ENCODE results near the gene BACH1. TPM values are rescaled to one million over a fixed set of nuclear protein-coding genes. Genes with fewer than 3 reads are reported as not detected.

Gene BACH1
- total and polyA plus RNA-seq, 2 of the 8 experiments (the other 6 are each of a cell fraction or from before 2014, with no cell fraction given): 6.9 to 50.7 TPM

DNA sequence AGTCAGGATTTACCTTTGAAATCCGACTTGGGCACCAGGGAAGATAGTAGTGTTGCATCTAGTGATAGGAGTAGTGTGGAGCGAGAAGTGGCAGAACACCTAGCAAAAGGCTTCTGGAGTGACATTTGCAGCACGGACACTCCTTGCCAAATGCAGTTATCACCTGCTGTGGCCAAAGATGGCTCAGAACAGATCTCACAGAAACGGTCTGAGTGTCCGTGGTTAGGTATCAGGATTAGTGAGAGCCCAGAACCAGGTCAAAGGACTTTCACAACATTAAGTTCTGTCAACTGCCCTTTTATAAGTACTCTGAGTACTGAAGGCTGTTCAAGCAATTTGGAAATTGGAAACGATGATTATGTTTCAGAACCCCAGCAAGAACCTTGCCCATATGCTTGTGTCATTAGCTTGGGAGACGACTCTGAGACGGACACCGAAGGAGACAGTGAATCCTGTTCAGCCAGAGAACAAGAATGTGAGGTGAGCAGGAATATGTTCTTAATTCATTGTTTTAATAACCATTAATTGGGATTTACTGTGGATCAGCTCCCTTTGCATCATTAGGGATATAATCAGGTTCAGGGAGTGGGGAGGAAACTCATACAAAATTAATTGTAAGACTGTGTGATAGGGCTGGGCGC lies 28.3 kb downstream of the BACH1 start:
- H3K23me2 ChIP-seq (ENCODE audit: low read depth, low read length): no peaks in the 10 kb centered on the region
- peaks cover 0 to 29% of the 10 kb centered on the region in 2 experiments; a peak in 2 of 4 replicates for H3K79me2 ChIP-seq (ENCODE audit: control insufficient read depth in 1 of 2, insufficient read depth in 2 of 2, low read length in 2 of 2)
- no peak overlapping the region for H2BK20ac ChIP-seq (ENCODE audit: low read length)
- H3K14ac ChIP-seq (ENCODE audit: insufficient read length): no peak overlapping the region
- FAIRE-seq (no peak), DNase-seq (ENCODE audit: low read depth in 1 of 2, low spot score in 2 of 2) (no peak)
- CTCF ChIA-PET (ENCODE audit: partially characterized antibody): no interaction called here
- peaks cover 0 to 6% of the 10 kb centered on the region in 2 experiments for H4K20me1 ChIP-seq (replicated peaks in 1 of 2; ENCODE audit: control insufficient read depth in 1 of 2, insufficient read depth in 2 of 2, low read length in 2 of 2)
- no peak overlapping the region for H3K27ac ChIP-seq (ENCODE audit: low read depth, low read length)
- peaks cover 2% of the 10 kb centered on the region; the same call in 1 of the 2 replicates for H3K79me1 ChIP-seq (ENCODE audit: low read depth, low read length)
- no peak overlapping the region for H2BK120ac ChIP-seq (replicated peaks; ENCODE audit: low read depth, low read length)
- no peak overlapping the region for H3K4me2 ChIP-seq (ENCODE audit: insufficient read depth in 1 of 2, low read depth in 2 of 2, low read length in 2 of 2)
- no peak overlapping the region for H4K8ac ChIP-seq (ENCODE audit: extremely low read depth, insufficient read depth, low read length)
- H4K5ac ChIP-seq (ENCODE audit: insufficient read length, low read depth, low read length): no peak overlapping the region
- no peak overlapping the region for H3K56ac ChIP-seq (replicated peaks; ENCODE audit: insufficient read length, low read depth, low read length)
- no peak overlapping the region for H2BK5ac ChIP-seq (ENCODE audit: low read depth, low read length)
- no peaks in the 10 kb centered on the region for H3K27me3 ChIP-seq (replicated peaks in 1 of 4; ENCODE audit: control insufficient read depth in 3 of 4, extremely low read depth in 1 of 4, insufficient read depth in 3 of 4, low read length in 3 of 4)
- H2BK12ac ChIP-seq (ENCODE audit: low read depth, low read length): no peak overlapping the region
- H2AFZ ChIP-seq (ENCODE audit: low read length): no peak overlapping the region
- no peaks in the 10 kb centered on the region for H3K4me1 ChIP-seq (replicated peaks in 1 of 4; ENCODE audit: control insufficient read depth in 3 of 4, insufficient read depth in 4 of 4, low read length in 3 of 4)
- H2AK5ac ChIP-seq (ENCODE audit: low read depth, low read length): no peak overlapping the region
- no peak overlapping the region for H3K4me3 ChIP-seq (ENCODE audit: extremely low read depth in 1 of 4, insufficient read depth in 2 of 4, low read depth in 3 of 4, low read length in 4 of 4)
- no peak overlapping the region for H4K91ac ChIP-seq (replicated peaks; ENCODE audit: insufficient read length, low read length)
- no peak overlapping the region for H3K18ac ChIP-seq (ENCODE audit: extremely low read depth, low read length)
- WGBS, 2 experiments (ENCODE audit: extremely low coverage in 1 of 2, insufficient coverage in 1 of 2, insufficient read length in 1 of 2, insufficient replicate concordance in 2 of 2, low coverage in 1 of 2, low lambda C conversion rate in 2 of 2, missing lambda C conversion rate in 1 of 2): 94% methylated on average over 10 of the region's 10 CpGs; no CpG with 5 or more reads in 1 of the 2 experiments
- no peak overlapping the region for H3K4ac ChIP-seq (replicated peaks; ENCODE audit: insufficient read length, low read depth, low read length)
- H3K9ac ChIP-seq (replicated peaks in 1 of 4; ENCODE audit: extremely low read depth in 1 of 4, low read depth in 3 of 4, low read length in 3 of 4): no peak overlapping the region
- no peak overlapping the region for H3K23ac ChIP-seq (ENCODE audit: insufficient read length)
- no peaks in the 10 kb centered on the region for H3K9me3 ChIP-seq (ENCODE audit: insufficient read depth in 2 of 2, low read depth in 1 of 2, low read length in 1 of 2)
- peaks cover 2 to 17% (median 10%) of the 10 kb centered on the region in 4 experiments; a peak in 5 of 8 replicates for H3K36me3 ChIP-seq (ENCODE audit: control insufficient read depth in 2 of 4, insufficient read depth in 4 of 4, low read length in 3 of 4)
- no peak overlapping the region for H2BK15ac ChIP-seq (ENCODE audit: low read length)
- POLR2A ChIA-PET (ENCODE audit: partially characterized antibody): no interaction called here
- TF ChIP-seq BACH1 (IDR thresholded peaks at IDR 0.05; ENCODE audit: low read length) (no peak), KDM4A (IDR thresholded peaks at IDR 0.05; ENCODE audit: low read depth, low read length, severe bottlenecking) (no peak), CREB1 (IDR thresholded peaks at IDR 0.05) (no peak), PHF8 (conservative IDR thresholded peaks at IDR 0.05; ENCODE audit: low read depth, low read length) (no peak), ASH2L (IDR thresholded peaks at IDR 0.05; ENCODE audit: low read length) (no peak), TBP (IDR thresholded peaks at IDR 0.05; ENCODE audit: low read depth, low read length) (no peak), EZH2 (IDR thresholded peaks at IDR 0.05; ENCODE audit: low read depth, low read length, severe bottlenecking) (no peak), RXRA (IDR thresholded peaks at IDR 0.05; ENCODE audit: insufficient read depth, low read depth, low read length) (no peak), TCF12 (IDR thresholded peaks at IDR 0.05; ENCODE audit: low read depth, low read length) (no peak), ZNF274 (IDR thresholded peaks at IDR 0.05; ENCODE audit: borderline replicate concordance, extremely low read depth, low read length) (no peak), SIN3A (conservative IDR thresholded peaks at IDR 0.05 in 1 of 2, IDR thresholded peaks at IDR 0.05 in 1 of 2; ENCODE audit: low read depth in 1 of 2, low read length in 2 of 2) (no peak), POLR2AphosphoS5 (IDR thresholded peaks at IDR 0.05; ENCODE audit: low read depth, low read length) (no peak)
- TF ChIP-seq, protein P1, sequence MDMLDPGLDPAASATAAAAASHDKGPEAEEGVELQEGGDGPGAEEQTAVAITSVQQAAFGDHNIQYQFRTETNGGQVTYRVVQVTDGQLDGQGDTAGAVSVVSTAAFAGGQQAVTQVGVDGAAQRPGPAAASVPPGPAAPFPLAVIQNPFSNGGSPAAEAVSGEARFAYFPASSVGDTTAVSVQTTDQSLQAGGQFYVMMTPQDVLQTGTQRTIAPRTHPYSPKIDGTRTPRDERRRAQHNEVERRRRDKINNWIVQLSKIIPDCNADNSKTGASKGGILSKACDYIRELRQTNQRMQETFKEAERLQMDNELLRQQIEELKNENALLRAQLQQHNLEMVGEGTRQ (IDR thresholded peaks at IDR 0.05; ENCODE audit: low read length): no peak

Data from H1 (cell line).